ENCODE data around the gene TRIM31. TPM values are rescaled to one million over a fixed set of nuclear protein-coding genes. Genes with fewer than 3 reads are reported as not detected.
"Not testable (repeated sequence)": the region's sequence is repeated elsewhere in the genome, so short reads cannot be mapped to it uniquely, and the experiment has no call there.

Gene TRIM31
- total RNA-seq, 1 donor from 2014 or later = 1.8 TPM

- H3K27ac Mint-ChIP-seq = no peak overlapping the region
- TF ChIP-seq CTCF (conservative IDR thresholded peaks at IDR 0.05) = no peak
Measured at GRCh38 chr6:30145818-30146217, 32.9 kb upstream of the TRIM31 start.

DNA sequence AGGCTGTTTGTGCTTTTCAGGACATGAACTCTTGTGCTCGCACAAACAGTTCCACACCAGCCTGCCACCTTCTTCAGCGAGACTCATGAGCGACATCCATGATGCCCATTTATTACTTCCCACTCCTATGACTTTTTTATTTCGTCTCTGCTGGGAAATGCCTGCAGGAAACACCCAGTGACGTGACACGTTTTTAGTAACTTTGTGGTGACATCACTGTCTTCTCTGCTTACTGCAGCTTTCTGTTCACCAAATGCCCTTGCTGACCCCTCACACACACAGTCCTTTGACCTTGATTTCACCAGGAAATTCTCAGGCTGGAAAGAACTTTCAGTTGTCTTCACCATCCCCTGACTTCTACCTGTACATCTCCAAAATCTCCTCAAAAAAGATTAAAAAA is 31.9 kb upstream of the TRIM31 start:
- TF ChIP-seq CTCF (conservative IDR thresholded peaks at IDR 0.05) = no peak
- Mint-ChIP-seq H3K9me3 (no peaks in the 10 kb centered on the region), H3K27me3 (peaks cover 70% of the 10 kb centered on the region), H3K4me1 (ENCODE audit: unreplicated experiment) (no peaks in the 10 kb centered on the region), H3K27ac (no peak overlapping the region), H3K36me3 (no peaks in the 10 kb centered on the region), H3K4me3 (no peak overlapping the region)
- no peak for DNase-seq (ENCODE audit: extremely low spot score, unreplicated experiment)

More at GRCh38 chr6:30145818-30146217, 32.9 kb upstream of the TRIM31 start:
- H3K36me3 Mint-ChIP-seq = no peaks in the 10 kb centered on the region
- DNase-seq (ENCODE audit: extremely low spot score, unreplicated experiment) = no peak
- peaks cover 72% of the 10 kb centered on the region for H3K27me3 Mint-ChIP-seq
- H3K4me3 Mint-ChIP-seq = no peak overlapping the region
- no peaks in the 10 kb centered on the region for H3K9me3 Mint-ChIP-seq
- H3K4me1 Mint-ChIP-seq (ENCODE audit: unreplicated experiment) = peaks cover 6% of the 10 kb centered on the region

GRCh38 chr6:30143780-30144179 is 30.9 kb upstream of the TRIM31 start:
- H3K4me3 Mint-ChIP-seq = no peak overlapping the region
- H3K27ac Mint-ChIP-seq = no peak overlapping the region
- no peaks in the 10 kb centered on the region for H3K4me1 Mint-ChIP-seq (ENCODE audit: unreplicated experiment)
- H3K36me3 Mint-ChIP-seq = no peaks in the 10 kb centered on the region
- no peak for DNase-seq (ENCODE audit: extremely low spot score, unreplicated experiment)
- no peak for TF ChIP-seq CTCF (conservative IDR thresholded peaks at IDR 0.05)
- peaks cover 74% of the 10 kb centered on the region for H3K27me3 Mint-ChIP-seq
- H3K9me3 Mint-ChIP-seq = no peaks in the 10 kb centered on the region

DNA sequence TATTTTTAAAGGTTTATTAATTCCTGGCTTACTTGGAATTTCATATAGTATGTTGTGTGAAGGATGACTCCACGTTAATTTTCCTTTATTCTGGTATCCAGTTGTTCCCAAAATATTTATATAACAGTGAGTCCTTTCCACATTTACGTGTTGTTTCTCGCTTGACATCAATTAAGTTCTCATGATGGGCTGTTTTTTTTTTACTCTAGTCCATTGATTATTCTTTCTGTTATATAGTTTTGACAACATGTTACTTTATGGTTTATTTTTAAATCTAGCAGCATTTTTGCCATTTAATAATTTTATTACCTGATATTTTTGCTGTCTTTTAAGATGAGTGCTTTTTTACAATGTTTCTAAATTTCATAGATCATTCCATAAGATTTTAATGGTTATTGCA is 29.8 kb upstream of the TRIM31 start:
- no peaks in the 10 kb centered on the region for H3K4me1 Mint-ChIP-seq (ENCODE audit: unreplicated experiment)
- H3K27ac Mint-ChIP-seq = no peak overlapping the region
- no peak for DNase-seq (ENCODE audit: extremely low spot score, unreplicated experiment)
- TF ChIP-seq CTCF (conservative IDR thresholded peaks at IDR 0.05) = no peak
- H3K4me3 Mint-ChIP-seq = no peak overlapping the region
- no peaks in the 10 kb centered on the region for H3K9me3 Mint-ChIP-seq
- H3K36me3 Mint-ChIP-seq = no peaks in the 10 kb centered on the region
- H3K27me3 Mint-ChIP-seq = peaks cover 77% of the 10 kb centered on the region

DNA sequence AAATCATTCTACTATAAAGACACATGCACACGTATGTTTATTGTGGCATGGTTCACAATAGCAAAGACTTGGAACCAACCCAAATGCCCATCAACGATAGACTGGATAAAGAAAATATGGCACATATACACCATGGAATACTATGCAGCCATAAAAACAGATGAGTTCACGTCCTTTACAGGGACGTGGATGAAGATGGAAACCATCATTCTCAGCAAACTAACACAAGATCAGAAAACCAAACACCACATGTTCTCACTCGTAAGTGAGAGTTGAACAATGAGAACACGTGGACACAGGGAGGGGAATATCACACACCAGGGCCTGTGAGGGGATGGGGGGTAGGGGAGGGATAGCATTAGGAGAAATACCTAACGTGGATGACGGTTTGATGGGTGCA is 27.4 kb upstream of the TRIM31 start:
- not testable (repeated sequence) for DNase-seq (ENCODE audit: extremely low spot score, unreplicated experiment); H3K36me3 Mint-ChIP-seq; H3K4me3 Mint-ChIP-seq; H3K27ac Mint-ChIP-seq; H3K4me1 Mint-ChIP-seq (ENCODE audit: unreplicated experiment); H3K9me3 Mint-ChIP-seq
- peaks cover 81% of the 10 kb centered on the region for H3K27me3 Mint-ChIP-seq

DNA sequence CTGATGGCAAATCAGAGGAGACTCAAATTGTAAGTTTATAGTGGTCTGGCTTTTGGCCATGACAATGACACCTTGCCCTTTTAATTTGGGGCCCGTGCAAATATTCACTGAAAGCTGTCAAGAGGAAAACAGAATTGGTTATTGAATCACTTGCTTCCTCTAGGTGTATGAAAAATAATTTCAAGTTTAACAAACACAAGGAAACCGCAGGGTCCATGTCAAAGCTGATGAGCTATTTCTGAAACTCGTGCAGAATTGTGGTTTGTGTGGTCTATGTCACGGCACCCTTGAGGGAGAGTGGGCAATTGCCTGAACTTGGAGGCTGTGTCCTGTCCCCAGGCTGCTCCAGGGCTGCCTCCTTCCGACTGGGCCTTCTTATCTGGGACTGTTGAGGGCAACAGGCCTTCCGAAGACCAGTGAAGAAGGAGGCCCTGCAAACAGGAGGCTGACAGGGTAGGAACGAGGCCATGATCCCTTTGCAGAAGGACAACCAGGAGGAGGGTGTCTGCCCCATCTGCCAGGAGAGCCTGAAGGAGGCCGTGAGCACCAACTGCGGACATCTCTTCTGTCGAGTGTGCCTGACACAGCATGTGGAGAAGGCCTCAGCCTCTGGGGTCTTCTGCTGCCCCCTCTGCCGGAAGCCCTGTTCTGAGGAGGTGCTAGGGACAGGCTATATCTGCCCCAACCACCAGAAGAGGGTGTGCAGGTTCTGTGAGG is 23.8 kb upstream of the TRIM31 start:
- Mint-ChIP-seq H3K9me3 (no peaks in the 10 kb centered on the region), H3K27me3 (peaks cover 80% of the 10 kb centered on the region), H3K36me3 (no peaks in the 10 kb centered on the region), H3K4me1 (ENCODE audit: unreplicated experiment) (no peaks in the 10 kb centered on the region), H3K4me3 (no peak overlapping the region), H3K27ac (no peak overlapping the region)
- TF ChIP-seq CTCF (conservative IDR thresholded peaks at IDR 0.05) = no peak
- no peak for DNase-seq (ENCODE audit: extremely low spot score, unreplicated experiment)

Measured in type B pancreatic cell (in vitro differentiated cells).